Measurements from ENCODE around the gene OPA1. TPM values are rescaled to one million over a fixed set of nuclear protein-coding genes. Genes with fewer than 3 reads are reported as not detected.

The OPA1 gene
- total and polyA plus RNA-seq, 7 donors, result 29.4 to 129 (median 73.4) TPM

DNA sequence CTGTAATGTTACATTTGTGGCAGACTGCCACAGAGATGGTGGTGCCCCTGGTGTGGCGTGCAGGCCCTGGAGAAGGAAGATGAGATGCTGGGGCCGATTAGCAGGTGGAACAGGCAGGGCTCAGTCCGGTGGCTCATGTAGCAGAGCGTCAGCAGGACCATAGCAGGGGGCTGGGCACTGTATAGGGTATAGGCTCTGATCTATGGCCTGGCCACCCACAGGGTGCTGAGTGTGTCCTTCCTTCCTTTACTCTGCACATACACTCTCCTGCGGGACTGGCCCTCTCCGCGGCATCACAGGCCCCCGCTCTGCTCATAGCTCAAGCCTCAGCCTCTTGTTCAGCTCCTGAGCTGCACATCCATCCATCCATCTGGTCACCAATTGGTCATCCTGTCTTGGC lies 143.6 kb downstream of the OPA1 start:
- no peak for ATAC-seq
- DNase-seq, result no peak

DNA sequence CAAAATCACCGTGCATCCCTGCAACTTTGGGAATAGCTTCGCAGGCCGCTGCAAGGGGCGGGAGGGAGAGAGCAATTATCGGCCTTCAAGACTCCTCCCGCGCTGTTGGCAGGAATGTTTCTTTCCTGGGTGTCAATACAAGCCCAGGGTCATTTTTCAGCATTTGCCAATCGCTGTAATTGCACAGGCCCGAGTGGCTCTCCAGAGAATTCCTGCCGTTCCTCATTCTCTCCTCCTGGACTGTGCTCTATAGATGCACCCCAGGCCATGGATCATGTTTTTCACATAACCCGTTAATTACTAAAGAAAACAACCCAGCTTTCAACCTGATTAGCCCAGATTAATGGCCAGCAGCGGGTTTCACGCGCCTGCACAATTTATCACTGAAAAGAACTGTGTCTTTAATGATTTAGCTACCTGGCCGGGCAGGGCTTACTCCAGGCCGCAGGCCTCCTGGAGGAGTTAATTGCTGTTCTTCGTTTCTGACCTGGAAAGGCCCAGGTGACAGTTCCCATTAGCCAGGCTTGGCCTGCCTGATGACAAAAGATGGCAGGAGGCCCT lies 144.3 kb downstream of the OPA1 start:
- Histone ChIP-seq H3K9me3 (no peaks in the 10 kb centered on the region), H3K27me3 (ENCODE audit: insufficient read depth in 3 of 3, low read length in 2 of 3) (no peaks in the 10 kb centered on the region), H3K4me3 (no peak overlapping the region), H3K27ac (no peak overlapping the region), H3K36me3 (ENCODE audit: insufficient read depth in 1 of 2, low read depth in 1 of 2) (no peaks in the 10 kb centered on the region), H3K4me1 (no peaks in the 10 kb centered on the region)
- ATAC-seq (no peak), DNase-seq (no peak)
- intact Hi-C loops (cut with DNase I), result no loop called here
- WGBS, 3 donors, result 79 to 85% (median 79%) methylated on average over 17 of the region's 17 CpGs
- TF ChIP-seq, protein P1, sequence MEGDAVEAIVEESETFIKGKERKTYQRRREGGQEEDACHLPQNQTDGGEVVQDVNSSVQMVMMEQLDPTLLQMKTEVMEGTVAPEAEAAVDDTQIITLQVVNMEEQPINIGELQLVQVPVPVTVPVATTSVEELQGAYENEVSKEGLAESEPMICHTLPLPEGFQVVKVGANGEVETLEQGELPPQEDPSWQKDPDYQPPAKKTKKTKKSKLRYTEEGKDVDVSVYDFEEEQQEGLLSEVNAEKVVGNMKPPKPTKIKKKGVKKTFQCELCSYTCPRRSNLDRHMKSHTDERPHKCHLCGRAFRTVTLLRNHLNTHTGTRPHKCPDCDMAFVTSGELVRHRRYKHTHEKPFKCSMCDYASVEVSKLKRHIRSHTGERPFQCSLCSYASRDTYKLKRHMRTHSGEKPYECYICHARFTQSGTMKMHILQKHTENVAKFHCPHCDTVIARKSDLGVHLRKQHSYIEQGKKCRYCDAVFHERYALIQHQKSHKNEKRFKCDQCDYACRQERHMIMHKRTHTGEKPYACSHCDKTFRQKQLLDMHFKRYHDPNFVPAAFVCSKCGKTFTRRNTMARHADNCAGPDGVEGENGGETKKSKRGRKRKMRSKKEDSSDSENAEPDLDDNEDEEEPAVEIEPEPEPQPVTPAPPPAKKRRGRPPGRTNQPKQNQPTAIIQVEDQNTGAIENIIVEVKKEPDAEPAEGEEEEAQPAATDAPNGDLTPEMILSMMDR (IDR thresholded peaks at IDR 0.05), result no peak

More for the DNA sequence above, 143.6 kb downstream of the OPA1 start:
- intact Hi-C loops (cut with DNase I), result no loop called here
- WGBS, 3 donors, result 89 to 91% (median 90%) methylated on average over 7 to 8 of the region's 8 CpGs
- TF ChIP-seq, protein P1 (IDR thresholded peaks at IDR 0.05), result no peak
- no peaks in the 10 kb centered on the region for H3K9me3 ChIP-seq
- H3K27ac ChIP-seq, result no peak overlapping the region
- no peak overlapping the region for H3K4me3 ChIP-seq
- H3K4me1 ChIP-seq, result no peaks in the 10 kb centered on the region
- no peaks in the 10 kb centered on the region for H3K27me3 ChIP-seq (ENCODE audit: insufficient read depth in 3 of 3, low read length in 2 of 3)
- H3K36me3 ChIP-seq (ENCODE audit: insufficient read depth in 1 of 2, low read depth in 1 of 2), result no peaks in the 10 kb centered on the region

DNA sequence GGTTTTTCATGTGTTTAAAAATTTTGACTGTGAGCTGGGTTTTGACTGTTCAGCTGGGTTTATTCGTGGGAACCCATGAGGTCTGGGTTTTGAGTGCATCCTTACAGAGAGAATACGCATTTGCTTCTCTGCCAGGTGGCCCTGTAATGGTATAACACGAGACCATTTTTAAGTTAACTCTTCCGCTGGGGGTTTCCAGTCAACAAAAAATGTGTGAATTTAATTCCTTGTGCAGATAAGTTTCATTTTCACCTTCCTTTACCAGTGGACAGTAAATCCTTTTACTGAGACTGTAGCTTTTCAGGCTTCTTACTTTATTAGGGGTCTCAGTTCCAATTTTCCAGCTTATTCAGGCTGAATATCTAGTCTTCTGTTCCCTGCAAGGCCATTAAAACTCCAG lies 149.6 kb downstream of the OPA1 start:
- intact Hi-C loops (cut with DNase I), result no loop called here

DNA sequence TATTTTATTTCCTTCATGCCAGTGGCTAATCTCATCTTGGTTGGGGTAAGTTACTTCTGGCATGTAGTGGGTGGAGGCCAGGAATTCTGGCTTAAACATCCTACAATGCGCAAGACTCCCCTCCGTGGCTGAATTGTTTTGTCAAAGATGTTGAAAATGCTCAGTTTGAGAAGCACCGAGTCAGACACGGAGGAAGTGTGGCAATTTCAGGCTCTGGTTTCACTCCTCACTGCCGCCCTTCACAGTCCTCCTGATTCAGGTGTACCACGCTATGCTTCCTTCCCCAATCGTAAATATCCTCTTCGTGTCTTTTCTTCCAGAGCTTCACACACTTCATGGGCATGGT lies 150.7 kb downstream of the OPA1 start:
- TF ChIP-seq, protein P1 (IDR thresholded peaks at IDR 0.05), result no peak
- DNase-seq (no peak), ATAC-seq (no peak)
- Histone ChIP-seq H3K36me3 (ENCODE audit: insufficient read depth in 1 of 2, low read depth in 1 of 2) (no peaks in the 10 kb centered on the region), H3K27ac (no peak overlapping the region), H3K4me1 (no peaks in the 10 kb centered on the region), H3K4me3 (no peak overlapping the region), H3K9me3 (no peaks in the 10 kb centered on the region), H3K27me3 (ENCODE audit: insufficient read depth in 3 of 3, low read length in 2 of 3) (no peaks in the 10 kb centered on the region)
- 48 to 58% (median 57%) methylated on average over 8 of the region's 8 CpGs for WGBS, 3 donors
- intact Hi-C loops (cut with DNase I), result no loop called here

More for the DNA sequence above, 149.6 kb downstream of the OPA1 start:
- TF ChIP-seq, protein P1 (IDR thresholded peaks at IDR 0.05), result no peak
- no peak overlapping the region for H3K4me3 ChIP-seq
- no peaks in the 10 kb centered on the region for H3K27me3 ChIP-seq (ENCODE audit: insufficient read depth in 3 of 3, low read length in 2 of 3)
- DNase-seq, result no peak
- no peak overlapping the region for H3K27ac ChIP-seq
- WGBS, 3 donors, result 74 to 78% (median 76%) methylated on average over 4 of the region's 4 CpGs
- H3K36me3 ChIP-seq (ENCODE audit: insufficient read depth in 1 of 2, low read depth in 1 of 2), result no peaks in the 10 kb centered on the region
- H3K4me1 ChIP-seq, result no peaks in the 10 kb centered on the region
- no peaks in the 10 kb centered on the region for H3K9me3 ChIP-seq
- ATAC-seq, result no peak

Measured in psoas muscle (tissue), 8 donors.